GM18502 (cell line): Measurements from ENCODE around the gene MTARC1.

ENCODE experiments used
- ATAC-seq: cut with Tn5 transposase; IDR thresholded peaks from one replicate; pipeline ENCODE4 v1.9.1; 2021; ENCODE audit warnings: mild to moderate bottlenecking; ENCODE audit not compliant: unreplicated experiment, poor library complexity

Gene MTARC1

GRCh38 chr1:220786337-220787068, at the start of gene MTARC1:
Gene MTARC1, plus strand, starts transcription at chr1:220786913. Its CDS starts 32 bp downstream, at chr1:220786945.
- ATAC-seq = peak; percentile 86

- ATAC-seq = no peak
These were observed 45.4 kb upstream of the MTARC1 start for GRCh38 chr1:220741349-220741748.

GRCh38 chr1:220741825-220742224, 44.9 kb upstream of the MTARC1 start:
- ATAC-seq = no peak

GRCh38 chr1:220742520-220742919, 44.2 kb upstream of the MTARC1 start:
- no peak for ATAC-seq

- no peak for ATAC-seq
These were observed 39.9 kb upstream of the MTARC1 start for GRCh38 chr1:220746851-220747250.

- peak; percentile 26 for ATAC-seq
These were observed 39.1 kb upstream of the MTARC1 start for GRCh38 chr1:220747437-220748088.

- peak; percentile 96 for ATAC-seq
These were observed 38.4 kb upstream of the MTARC1 start, which contains the start of gene MTARC2 for GRCh38 chr1:220748089-220748934. Gene MTARC2, plus strand, starts transcription at chr1:220748322. Its CDS starts 210 bp downstream, at chr1:220748532.

- ATAC-seq = no peak
These were observed 37.8 kb upstream of the MTARC1 start for GRCh38 chr1:220748936-220749335.

- ATAC-seq = no peak
These were observed 36.6 kb upstream of the MTARC1 start for GRCh38 chr1:220750131-220750515.

- no peak for ATAC-seq
These were observed 35.6 kb upstream of the MTARC1 start for GRCh38 chr1:220751111-220751510.

GRCh38 chr1:220754212-220754917, 32.3 kb upstream of the MTARC1 start:
- ATAC-seq = no peak

GRCh38 chr1:220754918-220755295, 31.8 kb upstream of the MTARC1 start:
- no peak for ATAC-seq

- ATAC-seq = no peak
These were observed 31.4 kb upstream of the MTARC1 start for GRCh38 chr1:220755309-220755708.

GRCh38 chr1:220757441-220757840, 29.3 kb upstream of the MTARC1 start:
- no peak for ATAC-seq

GRCh38 chr1:220759147-220759546, 27.6 kb upstream of the MTARC1 start:
- ATAC-seq = no peak

GRCh38 chr1:220761688-220762427, 24.9 kb upstream of the MTARC1 start:
- ATAC-seq = no peak

GRCh38 chr1:220764757-220765156, 22.0 kb upstream of the MTARC1 start:
- no peak for ATAC-seq

GRCh38 chr1:220767312-220768125, 19.2 kb upstream of the MTARC1 start:
- ATAC-seq = peak; percentile 41

- ATAC-seq = peak; percentile 5
These were observed 18.5 kb upstream of the MTARC1 start for GRCh38 chr1:220768126-220768601.
